GM21825 (cell line): ENCODE data around the gene ARHGAP15.

Experiments used
- ATAC-seq: cut with Tn5 transposase; IDR thresholded peaks from one replicate; pipeline ENCODE4 v1.9.1; 2021; ENCODE audit warnings: mild to moderate bottlenecking, moderate library complexity; ENCODE audit not compliant: unreplicated experiment

The ARHGAP15 gene

DNA sequence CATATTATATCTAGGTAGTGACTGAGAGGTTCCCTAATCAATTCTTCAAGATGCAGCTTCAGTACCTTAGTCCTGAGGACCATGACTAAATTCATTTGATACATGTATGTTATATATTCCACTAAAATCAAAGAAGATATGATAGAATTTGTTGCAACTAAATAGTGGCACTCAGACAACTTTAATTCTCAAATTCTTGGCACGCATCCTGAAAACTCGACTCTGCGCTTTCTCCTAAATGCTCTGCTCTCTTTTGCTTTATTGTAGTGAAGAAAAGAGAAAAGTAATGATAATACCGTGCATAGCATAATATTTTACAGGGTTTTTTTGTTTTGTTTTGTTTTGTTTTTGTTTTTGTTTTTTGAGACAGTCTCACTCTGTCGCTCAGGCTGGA is 475.3 kb downstream of the ARHGAP15 start:
- no peak for ATAC-seq

DNA sequence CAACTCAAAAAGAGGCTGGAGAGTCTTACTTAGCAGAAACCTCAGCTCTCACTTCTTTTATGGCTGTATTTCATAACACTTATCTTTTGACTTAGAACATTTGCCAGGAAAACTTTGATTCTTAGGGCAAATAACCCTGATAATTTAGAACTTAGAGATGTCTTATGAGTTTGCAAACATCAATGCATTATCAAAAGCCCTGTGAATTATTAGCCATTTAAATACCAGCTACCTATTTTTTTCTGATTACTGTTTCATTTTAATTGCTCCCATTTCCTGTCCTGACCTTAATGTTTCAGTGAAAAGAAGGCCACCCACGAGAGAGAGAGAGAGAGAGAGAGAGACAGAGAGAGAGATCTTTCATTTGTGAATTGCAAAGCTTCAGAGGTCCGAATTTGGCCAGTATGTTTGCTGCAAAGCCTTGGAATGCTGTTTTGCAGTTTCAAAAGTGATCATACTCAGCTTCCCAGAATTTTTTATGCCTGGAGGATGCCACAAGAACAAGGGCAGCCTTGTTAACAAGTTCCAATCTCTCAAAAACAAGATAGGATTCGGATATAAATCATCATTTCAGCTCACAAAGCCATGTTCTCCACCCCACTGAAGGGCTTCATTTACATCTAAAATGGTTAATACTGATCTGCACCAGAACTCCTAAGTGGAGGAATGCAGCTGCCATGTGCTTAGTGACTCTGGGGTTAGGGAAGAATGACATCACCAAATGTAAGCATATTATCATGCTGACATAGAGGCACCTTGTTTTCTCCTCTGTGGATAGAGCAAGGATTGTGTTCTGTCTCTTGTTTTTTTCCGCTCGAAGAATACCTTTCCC is 478.2 kb downstream of the ARHGAP15 start:
- no peak for ATAC-seq

DNA sequence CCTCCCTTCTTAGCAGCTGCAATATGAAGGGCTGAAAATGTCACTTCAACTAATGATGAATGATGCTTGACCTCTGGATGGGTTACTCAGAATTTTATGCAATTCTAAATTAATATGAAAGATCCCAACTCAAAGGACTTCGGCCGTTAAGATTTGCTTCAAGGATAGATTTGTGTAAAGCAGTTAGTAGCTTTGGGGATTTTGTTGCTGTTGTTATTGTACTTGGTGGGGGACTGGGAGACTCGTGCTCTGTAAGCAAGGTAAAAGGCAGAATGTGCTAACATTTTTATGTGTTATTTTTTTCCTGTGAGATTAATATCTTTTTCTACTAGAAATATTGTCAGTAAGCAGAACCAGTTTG is 478.8 kb downstream of the ARHGAP15 start:
- ATAC-seq: no peak

DNA sequence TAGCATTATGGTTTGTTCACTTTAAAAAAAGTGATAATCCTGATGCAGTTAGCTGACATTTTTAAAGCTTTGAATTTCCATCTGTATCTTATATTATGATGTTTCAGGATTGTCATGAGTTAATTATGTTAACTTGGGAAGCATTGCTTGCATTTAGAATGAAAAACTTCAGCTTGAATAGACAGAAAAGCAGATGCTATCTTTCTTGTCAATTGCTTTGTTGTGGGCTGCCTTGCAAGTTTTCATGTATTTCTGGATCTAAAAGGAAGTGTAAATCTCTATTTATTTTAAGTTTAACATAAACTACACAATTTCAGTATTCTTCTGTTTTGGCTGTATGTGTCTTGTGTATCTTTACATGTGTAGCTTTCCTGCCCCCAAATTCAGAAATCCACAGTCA is 479.5 kb downstream of the ARHGAP15 start:
- ATAC-seq: no peak

DNA sequence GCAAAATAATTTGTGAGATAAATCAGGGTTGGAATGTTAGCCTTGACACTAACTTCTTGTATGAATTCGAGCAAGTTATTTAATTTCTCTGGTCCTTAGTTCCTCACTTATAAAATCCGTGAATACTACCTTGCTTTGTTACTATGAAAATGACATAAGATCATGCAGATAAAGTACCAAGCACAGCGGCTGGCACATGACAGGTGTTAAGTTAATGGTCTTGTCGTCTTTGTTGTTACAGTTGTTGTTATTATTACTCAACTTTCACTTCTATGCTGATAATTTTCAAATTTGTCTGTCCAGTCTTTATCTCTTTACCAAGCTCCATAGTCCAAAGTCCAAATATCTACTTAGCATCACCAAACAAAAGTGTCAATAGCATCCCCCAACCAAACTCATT is 482.1 kb downstream of the ARHGAP15 start:
- ATAC-seq: no peak

DNA sequence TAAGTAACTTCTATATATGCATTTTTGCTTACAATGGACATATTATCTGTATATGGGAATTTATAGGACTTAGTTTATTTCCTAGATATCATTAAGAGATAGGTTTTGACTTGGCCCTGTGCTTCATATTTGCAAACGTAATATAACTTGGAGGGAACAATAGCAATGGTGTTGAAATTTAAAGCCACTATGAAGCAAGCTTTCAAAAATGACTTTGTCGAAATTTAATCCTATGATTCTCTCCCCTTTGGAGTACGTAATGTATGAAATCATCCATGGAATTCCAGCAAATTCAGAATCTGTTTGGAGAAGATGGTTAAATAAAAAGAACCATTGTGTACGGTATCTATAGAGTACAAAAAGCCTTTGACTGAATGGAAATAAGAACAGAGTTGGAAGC is 486.3 kb downstream of the ARHGAP15 start:
- ATAC-seq: no peak

DNA sequence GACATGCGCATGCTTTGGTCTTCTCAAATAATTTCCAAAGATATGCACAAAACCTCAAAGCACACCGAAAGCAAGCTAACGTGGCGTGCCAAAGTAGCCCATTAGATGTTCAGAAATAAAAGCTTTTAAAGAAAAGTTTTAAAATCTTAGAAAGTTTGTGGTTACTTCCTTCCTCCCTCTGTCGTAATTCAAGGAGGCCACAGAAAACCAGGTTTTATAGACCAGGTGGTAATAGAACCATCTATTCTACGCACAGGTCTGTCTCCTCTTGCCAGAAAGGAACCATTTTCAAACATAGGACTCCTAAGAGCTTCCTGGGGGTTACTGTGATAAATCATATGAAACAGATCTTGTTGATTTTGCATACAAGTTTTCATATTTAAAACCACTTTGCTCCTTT is 487.2 kb downstream of the ARHGAP15 start:
- no peak for ATAC-seq

DNA sequence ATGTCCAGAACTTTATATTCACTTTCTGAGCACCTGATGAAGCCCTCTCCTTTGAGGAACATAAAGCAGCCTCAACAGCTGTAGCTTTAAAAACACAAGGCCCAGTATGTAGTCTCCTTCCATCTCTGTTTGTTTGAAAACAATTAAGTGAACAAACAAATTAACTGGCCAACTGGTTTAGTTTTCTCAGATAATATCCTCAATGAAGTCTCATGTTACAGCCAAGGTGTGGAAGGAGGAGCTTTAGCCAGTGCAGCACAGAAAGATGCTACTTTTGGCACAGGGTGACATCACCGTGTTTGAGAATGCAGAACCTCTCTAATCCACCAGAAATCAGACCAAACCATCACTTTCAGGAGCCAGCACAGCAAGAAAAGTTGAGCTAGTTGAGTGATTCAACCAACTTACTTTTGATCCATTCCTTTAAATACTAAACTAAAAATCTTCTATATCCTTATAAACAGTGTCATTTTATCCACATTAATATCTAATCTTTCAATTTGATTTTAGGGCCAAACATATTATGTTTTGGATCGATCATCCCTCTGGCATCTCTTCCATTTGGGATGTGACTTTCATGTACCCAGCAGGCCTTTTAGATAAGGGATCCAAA is 488.7 kb downstream of the ARHGAP15 start:
- no peak for ATAC-seq

DNA sequence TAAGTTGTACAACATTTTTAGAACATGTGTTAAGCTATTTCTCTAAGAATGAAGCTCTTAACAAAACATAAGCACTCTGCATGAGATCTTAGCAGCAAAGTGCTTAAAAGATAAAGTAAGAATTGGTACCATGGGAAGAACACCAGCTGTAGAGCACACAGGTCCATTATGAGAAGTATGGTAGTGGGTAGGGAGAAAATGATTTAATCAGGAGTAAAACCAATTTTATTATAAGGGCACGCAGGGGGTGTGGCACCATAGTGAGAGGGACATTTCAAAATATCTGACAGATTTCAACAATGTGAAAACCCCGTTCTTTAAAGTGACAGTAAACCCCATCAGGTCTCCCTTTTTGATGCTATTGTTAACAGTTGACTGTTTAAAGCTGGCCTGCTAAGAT is 492.9 kb downstream of the ARHGAP15 start:
- no peak for ATAC-seq

DNA sequence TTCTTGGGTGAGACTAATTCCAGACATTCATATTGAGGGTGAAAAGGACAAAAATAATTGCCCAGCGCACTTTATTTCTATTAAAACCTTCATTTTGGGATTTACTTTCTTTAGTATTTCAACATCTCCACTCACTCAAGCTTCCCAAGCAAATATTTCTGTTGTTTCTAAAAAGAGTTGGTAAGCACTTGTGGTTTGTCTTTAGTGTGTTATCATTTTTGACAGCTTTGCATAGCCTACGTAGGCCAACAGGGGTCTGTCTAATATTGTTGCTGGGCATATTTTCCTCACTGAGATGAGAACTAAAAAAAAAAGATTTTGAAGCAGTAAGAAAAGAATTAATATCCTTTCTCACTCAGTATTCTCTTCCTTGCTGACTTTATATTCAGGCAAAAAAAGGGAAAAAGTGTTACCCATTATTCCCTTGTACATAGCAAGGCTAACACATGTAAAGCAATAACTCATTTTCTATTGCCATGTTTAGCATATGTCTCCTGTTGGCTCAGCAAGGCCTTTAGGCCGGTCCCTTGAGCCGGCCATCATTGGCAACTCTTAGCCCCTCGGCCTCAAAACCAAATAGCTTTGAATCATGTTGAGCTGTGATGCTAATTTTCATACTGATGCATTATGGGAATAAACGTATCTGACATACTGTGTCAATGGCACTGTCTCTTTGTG is 494.2 kb downstream of the ARHGAP15 start:
- ATAC-seq: no peak

DNA sequence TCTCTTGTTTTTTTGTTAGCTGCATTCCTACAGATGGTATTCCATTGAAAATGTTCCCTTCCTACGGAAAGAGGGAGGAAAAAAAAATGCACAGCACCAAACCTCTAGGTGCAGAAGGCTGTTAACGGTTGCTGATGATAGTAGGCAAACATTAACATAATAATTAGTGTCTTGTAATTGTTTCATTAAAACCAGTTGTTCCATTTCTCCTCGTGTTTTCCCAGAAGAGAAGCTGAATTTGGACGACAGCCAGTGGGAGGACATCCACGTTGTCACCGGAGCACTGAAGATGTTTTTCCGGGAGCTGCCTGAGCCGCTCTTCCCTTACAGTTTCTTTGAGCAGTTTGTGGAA is 494.7 kb downstream of the ARHGAP15 start:
- no peak for ATAC-seq

DNA sequence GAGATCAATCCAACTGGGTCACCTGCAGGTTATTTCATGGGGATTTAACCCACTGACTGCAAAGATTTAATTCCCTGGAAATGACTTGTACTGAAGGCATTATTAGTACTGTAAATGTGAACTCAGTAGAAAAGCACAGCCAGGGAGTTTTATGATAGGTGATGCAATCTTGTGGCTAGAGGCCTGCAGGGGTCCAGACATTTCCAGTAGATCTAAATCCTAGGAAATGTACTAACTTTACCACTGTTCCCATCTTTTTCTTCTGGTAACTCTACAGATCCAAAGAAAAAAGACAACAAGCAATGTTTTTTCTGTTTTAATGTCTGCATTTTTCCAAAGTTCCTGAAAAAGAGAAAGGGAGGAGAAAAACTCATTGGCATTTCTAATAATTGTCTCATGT is 500.1 kb downstream of the ARHGAP15 start:
- no peak for ATAC-seq

DNA sequence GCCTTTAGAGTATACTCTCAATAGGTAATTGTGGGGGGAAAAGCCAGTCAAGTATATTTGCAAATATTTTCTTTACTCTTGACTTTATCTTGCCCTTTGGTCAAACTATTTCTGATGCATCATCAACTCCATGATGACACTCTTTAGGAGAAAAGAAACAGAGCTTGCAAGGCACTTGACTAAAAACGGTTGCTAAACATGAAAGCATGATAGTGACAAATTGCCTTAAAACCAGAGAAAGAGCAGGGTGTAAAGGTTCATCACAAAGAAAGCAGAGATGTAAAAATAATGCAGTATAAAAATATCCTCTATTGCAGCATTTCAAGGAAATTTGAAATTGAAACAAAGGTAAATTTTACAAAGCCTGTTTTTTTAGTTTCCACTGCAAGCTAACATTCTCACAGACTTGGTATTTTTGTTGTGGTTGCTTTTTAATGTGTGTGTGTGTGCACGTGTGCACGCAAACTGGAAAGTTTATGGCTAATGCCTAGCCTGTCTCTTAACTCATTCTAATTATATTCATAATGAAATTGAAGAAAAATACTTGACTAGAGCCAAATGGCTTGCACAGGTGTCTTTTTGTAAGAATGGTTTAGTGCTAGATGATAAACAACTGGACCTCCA is 503.6 kb downstream of the ARHGAP15 start:
- no peak for ATAC-seq

DNA sequence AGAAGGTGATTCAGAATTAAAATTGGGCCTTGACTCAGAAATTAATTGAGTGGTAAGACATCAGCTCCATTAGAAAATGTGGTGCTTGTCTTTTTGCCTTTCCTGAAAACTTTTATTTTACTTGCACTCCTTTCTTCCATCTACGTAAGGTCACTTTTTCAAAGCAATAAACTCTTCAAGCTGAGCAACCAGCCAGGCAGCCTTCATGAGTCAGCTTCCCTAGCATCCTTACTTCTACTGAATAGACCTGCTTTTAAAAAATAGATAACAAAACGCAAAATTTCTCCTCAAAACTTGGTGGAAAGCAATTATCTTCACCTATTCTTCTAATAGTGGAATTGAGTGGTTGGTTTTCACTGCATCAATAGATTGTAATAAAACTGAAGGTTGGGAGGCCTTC is 504.2 kb downstream of the ARHGAP15 start:
- ATAC-seq: no peak

DNA sequence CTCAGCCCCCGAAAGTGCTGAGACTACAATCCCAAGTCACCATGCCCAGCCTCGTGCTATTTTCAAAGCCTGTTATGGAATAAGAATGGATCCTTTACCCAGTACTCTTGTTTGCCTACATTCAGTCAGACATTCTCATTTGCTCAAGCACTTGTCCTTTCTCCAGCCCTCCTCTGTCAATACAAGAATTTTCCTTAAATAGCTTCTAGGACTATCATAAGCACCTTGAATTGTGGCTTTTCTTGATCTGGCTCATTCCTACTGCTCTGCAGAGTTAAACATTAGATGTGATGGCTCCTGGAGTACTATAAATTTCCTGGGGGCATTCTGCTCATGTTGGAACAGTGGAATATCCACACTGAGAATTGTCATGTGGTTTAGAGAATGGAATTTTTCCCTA is 506.1 kb downstream of the ARHGAP15 start:
- ATAC-seq: no peak

DNA sequence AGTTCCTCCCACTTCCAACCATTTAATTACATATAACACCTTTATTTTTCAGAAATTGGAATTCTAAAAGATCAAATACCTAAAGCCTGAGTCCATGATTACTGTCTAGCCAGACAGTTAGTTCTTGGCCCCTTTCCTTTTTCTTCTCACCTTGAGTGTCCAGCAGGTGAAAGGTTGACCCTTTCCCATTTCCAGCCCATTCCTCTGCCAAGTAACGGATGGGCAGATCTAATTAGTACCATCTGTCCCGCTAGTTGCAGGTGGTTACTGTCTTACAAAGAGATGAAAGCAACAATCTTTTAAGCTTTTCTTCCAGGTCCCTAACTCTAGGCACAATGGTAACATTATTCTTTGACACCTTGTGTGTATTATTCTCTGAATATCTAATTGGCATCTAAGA is 506.7 kb downstream of the ARHGAP15 start:
- no peak for ATAC-seq

DNA sequence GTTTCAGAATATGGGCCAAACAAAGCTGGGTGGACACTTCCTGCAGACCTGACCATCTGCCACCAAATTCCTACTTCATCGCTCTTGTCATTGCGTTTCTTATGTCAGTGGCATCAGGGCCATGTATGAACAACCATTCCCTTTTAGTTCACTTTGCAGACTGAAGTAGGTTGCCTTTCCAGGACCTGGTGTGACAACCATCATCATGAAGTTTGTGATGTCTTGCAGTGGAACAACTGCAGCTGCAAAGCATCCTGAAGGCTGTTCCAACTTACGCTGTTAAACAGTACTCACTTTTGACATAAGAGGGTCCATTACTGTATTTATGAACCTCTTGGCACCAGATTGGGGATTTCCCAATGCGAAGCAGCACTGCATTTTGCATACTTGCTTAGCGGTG is 511.6 kb downstream of the ARHGAP15 start:
- no peak for ATAC-seq

DNA sequence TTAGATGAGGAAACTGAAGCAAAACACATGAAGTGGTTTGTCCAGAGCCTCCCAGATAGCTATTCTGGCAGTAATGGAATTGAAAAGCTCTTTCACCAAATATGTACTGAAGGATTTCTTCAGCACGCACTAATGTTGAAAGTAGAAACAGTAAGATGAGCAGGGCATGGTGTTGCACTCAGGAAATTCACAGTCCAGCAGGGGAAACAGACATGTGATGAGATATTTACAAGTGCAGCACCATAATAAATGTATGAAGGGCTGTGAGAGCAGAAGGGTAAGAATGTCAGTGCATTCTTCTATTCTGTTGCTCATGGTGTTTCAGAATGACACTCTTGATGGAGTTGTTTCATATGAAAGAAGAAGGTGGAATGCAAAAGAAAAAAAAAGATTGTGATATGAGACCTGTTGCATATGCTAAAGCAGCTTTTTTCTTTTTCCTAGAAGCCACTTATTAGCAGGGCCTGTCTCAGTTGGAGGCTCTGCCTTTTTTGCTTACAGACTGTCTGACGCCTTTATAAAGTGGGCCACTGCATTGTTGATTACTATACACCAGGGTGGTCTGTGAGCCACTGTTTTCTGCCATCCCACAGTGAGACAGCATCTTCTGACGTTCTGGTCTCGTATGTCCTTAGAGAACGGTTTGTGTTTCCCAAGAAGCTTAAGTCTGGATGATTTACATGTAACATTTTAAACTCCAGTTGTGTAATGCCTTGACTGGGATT is 516.9 kb downstream of the ARHGAP15 start:
- ATAC-seq: no peak

DNA sequence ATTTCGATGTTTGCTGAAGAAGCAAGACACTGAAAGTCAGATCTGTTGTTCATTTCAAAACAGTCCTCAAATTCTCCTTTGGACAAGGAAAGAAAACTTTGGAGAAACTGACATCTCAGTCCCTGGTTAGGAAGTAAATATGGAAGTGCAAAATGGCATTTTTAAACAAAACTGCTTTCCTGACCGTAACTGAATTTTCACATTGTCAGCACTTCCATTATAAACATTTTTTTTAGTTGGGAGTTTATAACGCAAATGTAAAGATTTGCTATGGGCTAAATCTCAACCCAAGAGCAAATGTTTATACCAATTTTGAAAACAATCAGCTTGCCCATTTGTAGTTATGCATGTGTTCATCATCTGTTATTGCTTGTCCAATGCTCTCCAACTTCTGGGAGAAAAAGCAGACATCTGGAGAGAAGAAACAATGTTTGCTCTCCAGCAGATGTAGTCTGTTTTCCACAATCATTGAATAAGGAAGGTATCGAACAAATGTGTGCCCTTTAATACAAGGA is 520.1 kb downstream of the ARHGAP15 start:
- ATAC-seq: no peak

DNA sequence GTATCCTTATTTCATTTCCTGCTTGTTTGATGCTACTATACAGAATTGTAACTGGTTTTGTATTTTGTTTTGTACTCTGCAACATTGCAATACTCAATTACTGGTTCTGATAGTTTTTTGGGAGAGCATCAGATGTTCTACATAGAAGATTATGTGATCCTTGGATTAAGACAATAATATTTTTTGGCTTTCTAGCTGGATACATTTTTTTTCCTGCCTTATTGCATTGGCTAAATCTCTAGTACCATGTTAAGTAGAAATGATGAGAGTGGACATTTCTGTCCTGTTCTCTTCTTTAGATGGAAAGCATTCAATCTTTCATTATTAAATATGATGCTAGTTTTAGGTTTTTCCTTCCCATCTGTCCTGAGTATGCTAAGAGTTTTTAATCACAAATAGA is 523.5 kb downstream of the ARHGAP15 start:
- no peak for ATAC-seq

DNA sequence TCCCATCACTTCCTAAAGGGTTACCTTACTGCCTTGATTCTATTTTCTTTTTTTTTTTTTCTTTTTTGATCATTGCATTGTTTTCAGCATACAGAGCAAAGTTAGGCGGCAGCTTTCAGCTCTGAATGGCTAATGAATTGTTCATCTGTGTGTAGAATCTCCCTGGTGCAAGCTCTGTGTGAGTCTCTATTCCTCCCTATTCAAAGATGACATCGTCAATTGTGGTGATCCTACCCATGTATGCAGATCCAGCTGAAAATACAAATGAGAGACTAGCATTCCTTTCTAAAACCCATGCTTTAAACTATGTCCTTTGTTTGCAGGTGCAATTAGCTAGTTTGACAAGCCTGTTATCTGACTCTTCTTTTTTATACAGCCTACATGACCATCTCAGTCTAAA is 539.0 kb downstream of the ARHGAP15 start:
- ATAC-seq: no peak
